HG03196 (cell line): Measurements from ENCODE around the gene FBLN1.

ENCODE experiments used
- ATAC-seq: cut with Tn5 transposase; IDR thresholded peaks from one replicate; pipeline ENCODE4 v1.9.1; 2021; ENCODE audit not compliant: unreplicated experiment

Gene FBLN1

DNA sequence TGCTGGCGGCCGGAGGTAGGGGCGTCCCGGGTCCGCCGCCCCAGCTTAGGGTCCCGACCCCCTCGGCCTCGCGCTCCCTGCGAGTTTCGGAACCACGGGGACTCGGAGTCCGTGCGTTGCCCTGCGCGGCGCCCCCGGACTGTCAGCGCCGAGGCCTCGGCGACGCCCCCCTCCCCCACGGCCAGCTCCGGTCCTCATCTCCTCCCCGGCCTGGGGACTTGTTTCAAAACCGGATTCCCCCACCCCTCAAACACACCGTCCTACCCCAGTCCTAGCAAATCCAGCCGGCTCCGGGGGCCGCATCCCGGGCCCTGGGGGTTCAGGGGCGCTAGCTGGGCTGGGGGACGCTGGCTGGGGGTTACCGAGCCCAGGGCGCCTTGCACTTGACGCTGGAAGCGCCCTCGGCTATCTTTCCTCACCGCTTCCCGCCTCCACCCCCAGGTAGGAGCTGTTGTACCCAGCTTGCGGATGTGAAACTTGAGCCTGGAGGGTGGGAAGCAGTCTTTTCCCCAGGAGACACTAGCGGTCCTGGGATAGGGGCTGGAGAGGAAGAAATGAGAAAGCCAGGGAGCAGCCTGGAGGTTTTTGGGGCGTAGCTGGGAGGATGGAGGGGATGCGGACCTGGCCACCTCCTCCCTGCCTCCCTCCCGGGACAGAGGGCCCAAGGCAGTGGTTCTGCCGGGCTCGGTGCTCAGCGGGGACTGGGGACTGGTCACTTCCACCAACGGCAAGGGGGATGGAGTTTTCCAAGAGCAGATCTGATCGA, 550 bp downstream of the FBLN1 start:
- no peak for ATAC-seq

DNA sequence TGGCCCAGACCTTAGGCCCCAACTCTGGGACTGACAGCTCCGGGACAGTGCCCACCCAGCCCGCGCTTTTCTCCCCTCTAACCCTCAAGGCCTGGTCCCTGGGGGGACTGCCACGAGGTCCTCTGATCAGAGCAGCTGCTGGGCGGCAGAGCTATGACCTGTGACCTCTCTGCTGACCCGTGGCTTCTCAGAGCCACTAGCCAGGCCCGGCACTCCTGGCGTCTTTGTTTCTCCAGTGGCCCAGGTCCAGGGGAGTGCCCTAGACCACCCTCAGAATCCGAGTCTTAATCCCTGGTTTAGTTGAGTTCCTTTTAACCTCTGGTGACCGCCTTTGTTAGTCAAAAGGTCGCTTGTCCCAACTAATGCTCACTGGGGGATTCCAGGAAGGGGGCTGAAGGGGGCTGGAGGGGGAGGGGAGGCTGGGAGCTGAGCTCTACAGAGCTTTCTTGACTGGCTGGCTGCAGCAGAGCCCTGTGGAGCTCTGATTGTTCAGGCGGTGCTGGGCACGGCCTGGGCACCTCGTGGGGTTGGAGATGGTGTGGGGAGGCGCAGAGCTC, 1.2 kb downstream of the FBLN1 start:
- ATAC-seq, result no peak

DNA sequence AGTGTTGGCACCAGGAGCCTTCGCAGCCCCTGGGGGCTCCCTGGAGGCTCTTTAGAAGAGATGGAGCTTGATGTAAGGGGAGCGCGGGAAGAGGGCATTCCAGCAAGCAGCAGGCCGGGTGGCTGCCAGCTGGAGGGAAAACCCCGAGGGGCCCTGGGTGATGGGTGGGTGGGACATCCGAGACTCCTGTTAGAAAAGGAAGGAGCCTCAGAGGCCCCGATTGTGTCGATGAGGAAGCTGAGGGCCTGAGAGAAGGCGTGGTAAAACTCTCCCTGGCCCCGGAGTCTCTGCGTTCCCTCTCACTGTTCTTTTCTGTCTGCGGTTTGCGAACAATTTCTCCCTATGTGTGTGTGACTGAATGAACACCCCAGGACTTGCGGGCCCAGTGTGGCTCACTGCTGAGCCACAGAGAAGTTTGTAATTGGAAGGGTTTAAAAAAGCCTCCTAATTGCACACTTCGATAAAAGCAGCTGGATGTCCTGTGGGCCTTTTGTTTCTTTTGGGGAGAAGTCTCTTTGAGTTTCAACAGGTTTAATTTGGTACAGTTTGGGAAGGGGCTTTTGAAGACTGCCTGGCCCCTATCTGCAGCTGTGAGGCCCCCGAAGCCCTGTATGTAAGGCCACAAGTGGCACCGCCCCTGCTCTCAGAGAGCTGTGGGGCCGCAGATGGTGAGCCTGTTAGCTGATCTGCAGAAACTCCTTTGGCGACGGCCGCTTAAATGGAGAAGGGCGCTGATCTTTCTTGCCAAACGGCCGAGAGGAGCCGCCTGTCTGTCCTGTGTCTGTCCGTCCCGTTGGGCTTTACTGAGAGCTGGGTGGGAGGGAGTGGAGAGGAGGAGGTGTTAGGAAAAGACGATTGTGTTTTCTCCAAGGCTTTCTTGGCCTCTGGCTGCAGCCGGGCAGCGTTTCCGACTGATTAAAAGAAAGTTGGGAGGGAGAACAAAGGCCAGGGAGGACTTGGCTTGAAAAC, 2.0 kb downstream of the FBLN1 start:
- no peak for ATAC-seq

DNA sequence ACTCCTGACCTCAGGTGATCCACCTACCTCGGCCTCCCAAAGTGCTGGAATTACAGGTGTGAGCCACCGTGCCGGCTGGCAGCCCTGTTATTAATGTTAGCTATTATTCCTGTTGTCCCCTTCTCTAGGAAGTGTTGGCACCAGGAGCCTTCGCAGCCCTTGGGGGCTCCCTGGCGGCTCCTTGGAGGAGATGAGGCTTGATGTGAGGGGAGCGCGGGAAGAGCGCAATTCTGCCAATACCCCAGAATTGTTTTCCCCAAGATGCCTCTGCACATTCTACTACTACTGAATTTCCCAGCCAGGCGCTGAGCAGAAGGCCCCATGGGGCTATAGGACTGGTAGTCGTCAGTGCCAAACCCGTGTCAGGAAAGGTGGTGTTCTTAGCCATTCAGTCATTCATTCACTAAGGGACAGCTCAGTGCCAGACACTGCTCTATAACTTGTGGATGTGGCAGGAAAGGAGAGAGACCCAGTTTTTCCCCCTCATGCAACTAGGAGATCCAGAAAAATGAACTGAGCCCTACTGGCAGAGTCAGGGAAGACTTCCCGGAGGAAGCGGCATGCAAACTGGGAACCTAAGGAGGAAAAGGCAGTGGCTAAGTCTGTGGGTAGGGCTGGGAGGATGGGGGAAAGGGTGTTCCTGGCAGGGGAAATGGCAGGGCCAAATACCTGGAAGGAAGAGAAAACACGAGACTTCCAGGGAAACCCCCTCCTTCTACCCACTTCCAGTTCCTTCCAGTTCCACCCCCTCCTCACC, 3.5 kb downstream of the FBLN1 start:
- no peak for ATAC-seq

DNA sequence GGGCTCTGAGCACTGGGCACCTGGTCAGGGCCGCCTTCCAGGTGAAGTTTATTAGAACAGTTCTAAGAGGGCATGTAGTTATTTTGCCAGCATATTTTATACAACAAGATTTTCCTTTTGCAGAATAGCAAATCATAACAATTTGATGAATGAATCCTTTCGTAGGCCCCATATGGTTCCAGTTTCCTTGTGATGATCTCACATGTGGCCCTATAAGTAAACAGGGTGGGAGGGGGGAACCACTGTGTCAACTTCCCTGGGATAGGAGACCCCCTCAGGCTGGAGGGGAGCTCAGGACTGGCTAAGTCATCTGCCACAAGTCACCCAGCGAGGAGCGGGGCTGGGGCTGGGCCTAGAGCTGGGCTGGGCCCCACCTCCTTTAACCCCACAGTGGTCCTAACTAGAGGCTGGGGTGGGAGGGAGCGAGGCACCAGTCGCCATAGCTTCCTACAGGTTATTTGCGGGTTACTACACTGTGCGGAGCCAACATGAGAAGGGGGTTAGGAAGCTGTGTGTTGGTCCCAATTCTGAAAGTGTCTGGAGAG, 4.2 kb downstream of the FBLN1 start:
- ATAC-seq, result no peak

DNA sequence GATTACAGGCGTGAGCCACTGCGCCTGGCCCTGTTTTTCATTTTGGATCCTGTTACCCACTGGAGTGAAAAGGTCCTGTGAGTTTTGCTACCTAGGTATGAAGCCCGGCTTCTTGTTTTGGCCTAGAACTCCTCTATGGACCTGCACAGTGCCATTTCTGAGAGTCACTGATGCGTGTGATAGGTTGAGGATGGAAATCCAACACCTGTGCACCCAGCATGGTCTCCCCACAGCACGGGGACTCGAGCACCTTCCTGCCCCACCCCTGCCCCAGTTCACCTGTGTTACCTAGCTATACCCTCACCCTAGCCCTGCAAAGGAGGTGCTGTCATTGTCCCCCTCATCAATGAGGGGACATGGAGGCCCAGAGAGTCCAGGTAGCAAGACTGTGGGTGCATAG, 5.1 kb downstream of the FBLN1 start:
- no peak for ATAC-seq

DNA sequence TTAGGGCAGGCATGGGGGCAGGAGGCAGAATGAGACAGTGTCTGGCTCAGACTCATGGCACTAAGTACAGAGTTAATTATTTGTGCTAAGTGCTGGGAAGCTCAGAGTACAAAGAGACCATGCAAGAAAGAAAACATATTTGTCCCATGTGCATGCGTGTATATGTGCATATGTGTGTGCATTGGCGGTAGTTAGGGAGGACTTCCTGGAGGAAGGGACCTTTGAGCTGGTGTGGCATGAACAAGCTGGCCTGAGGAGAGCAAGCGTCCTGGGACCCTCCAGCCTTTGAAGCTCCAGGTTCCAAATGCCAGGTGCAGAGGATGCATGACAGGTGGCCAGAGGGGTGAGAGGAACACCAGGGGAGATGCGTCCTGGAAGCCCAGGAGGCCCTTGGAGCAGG, 6.1 kb downstream of the FBLN1 start:
- no peak for ATAC-seq

DNA sequence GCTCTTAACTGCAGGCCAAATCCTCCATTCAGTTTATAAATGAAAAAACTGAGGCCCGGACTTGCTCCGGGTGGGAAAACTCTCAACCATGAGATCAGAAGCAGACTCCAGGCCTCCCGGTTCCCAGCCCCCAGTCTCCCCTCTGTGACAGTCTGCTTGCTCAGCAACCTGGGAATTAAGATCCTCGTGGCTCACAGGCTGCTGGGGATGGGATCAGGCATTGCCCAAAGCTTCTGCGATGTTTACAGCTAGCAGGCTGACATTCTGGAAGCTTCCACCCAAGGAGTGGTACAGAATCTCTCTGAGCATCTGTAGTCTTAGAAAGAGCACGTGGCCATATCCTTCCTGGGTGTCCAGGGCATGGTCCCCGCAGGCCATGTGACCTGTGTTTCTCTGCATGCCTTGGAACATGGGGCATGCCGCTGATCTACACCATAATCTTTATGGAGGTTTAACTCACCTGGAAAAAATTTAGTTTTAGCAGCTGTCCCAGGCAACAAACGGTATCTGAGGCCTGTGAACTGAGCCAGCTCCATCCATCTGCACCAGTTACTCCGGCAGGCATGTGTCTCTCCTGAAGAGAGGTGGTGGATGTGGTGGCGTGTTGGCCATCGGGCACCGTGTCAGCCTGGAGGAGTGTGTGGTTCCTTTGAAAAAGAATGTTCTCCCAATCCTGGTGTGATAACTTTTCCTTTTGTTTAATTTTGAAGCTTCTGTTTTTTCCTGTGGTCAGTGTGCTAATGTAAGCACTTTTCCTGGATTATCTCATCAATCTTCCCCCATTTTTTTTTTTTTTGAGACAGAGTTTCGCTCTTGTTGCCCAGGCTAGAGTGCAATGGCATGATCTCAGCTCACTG, 7.9 kb downstream of the FBLN1 start:
- ATAC-seq, result no peak

DNA sequence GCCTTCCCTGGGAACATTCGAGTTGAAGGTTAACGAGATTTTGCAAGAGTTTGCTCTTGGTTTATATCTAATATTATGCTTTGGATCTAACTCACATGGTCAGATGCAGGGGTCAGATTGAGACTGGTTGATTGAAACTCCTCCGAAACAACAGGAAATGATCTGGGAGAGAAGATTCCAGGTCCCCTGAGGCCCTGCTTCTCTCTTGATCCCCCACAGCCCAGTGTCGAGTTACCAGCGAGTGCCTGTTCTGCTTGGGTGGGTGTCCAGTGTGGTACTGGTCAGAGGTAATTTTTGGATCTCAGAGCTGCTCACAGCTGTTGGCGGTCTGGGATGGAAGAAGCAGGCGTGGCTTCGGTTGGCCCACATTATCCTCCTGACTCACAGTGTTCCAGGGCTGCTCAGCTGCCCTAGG, 9.2 kb downstream of the FBLN1 start:
- ATAC-seq, result no peak

DNA sequence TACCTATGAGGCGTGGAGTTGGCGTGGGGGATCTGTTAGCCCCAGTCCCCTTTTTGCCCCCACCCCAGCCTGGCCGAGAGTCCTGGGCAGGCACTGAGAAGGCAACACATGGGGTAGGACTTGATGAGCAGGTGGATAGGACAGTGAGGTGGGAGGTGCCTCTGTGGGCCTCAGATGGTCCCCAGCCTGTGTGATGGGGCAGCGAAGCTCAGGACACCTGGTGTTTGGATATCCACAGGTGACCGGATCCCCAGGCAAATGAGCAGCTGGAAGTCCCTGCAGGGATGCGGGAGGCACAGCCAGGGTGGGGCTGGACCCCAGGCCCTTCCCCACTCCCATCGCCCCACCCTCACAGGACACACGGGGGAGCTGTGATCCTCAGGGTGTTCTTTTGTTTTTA, 9.7 kb downstream of the FBLN1 start:
- no peak for ATAC-seq

DNA sequence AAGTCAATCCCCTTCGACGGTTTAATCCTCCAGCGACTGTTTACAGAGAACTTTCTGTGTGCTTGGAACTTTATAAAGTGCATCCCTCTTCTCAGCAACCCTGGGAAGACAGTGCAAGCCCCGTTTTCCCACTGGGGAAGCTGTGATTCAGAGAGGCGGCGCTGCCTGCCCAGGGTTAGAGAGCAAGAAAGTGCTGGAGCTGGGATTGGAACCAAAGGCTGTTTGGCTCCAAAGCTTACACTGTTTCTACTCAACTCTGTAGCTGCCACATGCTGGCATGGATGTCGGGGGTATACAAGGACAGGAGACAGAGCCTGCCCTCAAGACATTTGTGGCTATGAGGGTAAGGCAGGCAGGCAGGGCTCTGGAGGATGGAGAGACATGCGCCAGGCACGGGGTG, 13.0 kb downstream of the FBLN1 start:
- ATAC-seq, result no peak

DNA sequence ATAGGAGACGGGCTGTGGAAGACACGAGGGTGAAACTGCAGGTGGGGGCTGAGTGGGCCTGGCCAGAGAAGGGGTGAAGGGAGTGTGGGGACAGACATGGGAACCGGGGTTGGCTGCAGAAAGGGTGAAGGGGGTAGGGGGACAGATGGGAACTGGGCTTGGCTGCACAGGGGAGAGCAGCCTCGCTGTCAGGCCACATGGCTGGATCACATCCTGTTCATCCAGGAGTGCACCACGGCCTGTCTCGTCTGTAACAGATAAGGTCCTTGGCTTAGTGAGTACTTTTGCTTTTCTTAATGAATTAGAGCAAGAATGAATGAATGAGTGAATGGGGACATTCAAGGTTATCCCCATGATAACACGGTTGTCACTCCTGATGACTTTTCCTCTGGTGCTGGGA, 13.5 kb downstream of the FBLN1 start:
- ATAC-seq, result no peak

DNA sequence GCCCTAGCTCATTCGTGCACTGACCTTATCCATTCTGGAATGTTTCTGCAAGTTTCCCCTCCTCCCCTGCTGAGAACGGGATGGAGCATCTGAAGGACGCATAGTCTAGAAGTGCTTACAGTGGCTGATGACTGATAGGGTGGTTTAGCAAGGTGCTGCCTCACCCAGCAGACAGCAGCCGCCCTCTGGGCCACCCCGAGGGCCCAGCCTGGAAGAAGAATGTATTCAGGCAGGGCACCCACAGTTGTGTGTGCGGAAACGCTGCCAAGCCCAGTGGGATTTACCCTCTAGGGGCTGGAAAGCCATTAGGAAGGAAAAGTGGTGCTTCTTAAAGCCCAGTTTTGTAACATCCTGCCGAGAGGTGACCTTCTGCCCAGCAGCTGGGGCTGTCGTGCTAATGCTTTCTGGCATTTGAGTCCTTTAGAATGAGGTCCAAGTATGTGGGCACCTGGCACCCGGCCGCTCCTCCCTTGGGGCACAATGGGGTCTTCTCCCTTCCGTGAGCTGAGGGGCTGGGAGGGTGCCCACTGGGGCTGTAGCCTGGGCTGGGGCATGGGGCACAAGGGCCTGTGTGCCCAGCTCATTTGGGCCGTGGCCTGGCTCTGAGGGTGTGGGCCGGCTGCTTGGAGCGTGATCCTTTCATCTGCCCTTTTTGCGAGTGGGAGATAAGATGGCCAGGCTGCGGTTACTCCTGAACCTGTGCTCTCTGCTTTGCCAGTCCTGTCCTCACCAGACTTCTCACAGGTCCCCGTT, 14.4 kb downstream of the FBLN1 start:
- no peak for ATAC-seq

DNA sequence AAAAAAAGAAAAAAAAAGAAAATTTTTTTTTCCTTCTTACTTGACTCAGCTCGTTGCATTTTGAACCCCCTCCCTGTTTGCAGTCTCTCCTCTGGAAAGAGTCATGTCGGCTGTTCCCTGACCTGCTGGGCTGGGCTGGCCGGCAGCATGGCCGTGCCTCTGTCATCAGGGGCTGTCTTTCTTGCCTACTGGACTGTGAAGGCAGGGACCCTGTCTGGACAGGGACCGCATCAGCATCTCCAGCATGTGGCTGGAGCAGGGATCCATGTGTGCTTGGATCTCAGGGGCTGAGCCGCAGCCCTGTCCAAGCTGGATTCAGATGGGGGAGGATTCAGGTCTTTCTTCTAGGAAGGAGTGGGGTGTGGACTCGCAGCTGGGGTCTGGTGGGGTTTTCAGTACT, 15.5 kb downstream of the FBLN1 start:
- no peak for ATAC-seq

DNA sequence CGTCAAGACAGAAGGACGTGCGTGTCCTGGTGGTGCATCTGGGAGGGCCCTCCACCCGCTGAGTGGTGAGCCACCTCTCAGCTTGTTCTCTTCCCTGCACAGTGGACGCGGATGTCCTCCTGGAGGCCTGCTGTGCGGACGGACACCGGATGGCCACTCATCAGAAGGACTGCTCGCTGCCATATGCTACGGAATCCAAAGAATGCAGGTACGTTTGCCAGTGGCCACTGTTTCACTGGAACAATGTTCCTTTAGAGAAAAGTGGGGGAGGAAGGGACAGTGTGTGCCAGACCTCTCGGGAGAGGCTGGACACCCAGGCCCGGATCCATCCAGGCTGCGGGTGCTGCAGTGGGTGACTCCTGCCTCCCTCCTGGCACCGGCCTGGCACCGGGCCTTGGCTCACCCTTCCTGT, 15.9 kb downstream of the FBLN1 start:
- ATAC-seq, result no peak

DNA sequence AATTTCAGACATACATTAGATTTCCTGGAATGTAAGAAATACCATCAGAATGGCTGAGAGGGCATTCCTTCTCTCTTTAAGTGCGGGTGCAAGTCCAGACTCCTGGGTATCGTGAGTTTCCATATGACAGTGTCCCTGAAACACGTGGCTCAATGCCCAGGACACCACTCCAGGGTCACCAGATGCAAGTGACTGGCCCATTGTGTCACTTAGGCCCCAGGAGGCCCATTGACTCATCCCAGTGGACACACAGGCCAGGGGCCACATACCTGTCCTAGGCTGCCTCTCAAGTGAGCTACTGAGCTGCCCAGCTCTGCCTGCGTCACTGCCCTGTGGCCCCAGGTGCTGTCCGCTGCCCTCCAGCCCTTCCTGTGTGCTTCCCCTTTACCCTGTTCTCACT, 18.5 kb downstream of the FBLN1 start:
- no peak for ATAC-seq

DNA sequence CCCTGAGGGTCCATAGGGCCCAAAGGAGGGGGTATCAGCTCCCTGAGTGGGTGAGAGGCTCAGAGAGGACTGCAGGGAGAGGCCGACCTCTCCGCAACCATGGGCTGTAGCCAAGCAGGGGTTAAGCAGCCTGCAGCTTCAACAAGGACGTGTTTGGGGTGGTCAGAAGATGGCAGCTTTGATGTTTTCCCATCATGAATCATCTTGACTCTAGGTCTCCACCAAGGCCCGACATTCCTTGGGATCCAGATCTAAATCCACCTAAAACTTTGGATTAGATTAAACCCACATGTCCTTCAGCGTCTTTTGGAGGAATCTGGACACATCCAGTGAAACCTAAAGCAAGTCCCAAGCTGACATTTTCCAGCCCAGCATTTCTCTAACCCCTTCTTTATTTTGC, 19.8 kb downstream of the FBLN1 start:
- no peak for ATAC-seq

DNA sequence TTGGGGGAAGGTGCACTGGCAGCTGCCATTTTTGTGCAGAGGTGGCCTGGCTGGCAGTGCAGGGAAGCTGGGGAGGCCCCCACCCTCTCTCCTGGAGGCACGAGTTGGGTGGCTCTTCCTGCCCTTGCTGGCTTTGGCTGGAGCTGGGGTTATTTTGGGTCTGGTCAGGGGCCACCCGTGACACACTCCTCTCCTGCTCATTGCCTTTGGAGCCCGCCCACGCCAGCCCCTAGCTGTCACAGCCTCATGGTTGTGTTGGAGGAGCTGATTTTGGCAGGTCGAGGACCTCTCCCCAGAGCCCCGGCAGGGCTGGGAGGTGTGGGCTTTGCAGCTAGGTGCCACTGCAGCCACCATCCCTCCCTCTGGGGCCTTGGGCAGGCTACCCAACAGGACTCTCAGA, 21.5 kb downstream of the FBLN1 start:
- no peak for ATAC-seq

DNA sequence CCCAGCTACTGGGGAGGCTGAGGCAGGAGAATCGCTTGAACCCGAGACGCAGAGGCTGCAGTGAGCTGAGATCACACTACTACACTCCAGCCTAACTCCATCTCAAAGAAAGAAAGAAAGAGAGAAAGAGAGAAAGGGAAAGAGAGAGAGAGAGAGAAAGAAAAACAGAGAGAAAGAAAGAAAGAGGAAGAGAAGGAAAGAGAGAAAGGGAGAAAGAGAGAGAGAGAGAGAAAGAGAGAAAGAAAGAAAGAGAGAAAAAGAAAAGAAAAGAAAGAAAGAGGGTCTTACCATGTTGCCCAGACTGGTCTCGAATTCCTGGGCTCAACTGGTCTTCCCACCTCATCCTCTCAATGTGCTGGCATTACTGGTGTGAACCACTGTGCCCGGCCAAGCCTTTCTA, 22.3 kb downstream of the FBLN1 start:
- ATAC-seq, result no peak
